GM23248 (cell line): Measurements from ENCODE around the gene OCSTAMP.

Source experiments
- EZH2 ChIP-seq: fragments of 200-600 bp; sonication (generic); IDR thresholded peaks from 2 replicates; pipeline ENCODE4 v1.6.1; 2018; ENCODE audit warnings: antibody characterized with exemption, mild to moderate bottlenecking; ENCODE audit not compliant: insufficient read depth, poor library complexity, severe bottlenecking
- EZH2phosphoT487 ChIP-seq: fragments of 200-600 bp; sonication (generic); IDR thresholded peaks from 2 replicates; pipeline ENCODE4 v1.6.1; 2018; ENCODE audit warnings: antibody characterized with exemption, moderate library complexity, mild to moderate bottlenecking, low read depth; ENCODE audit not compliant: insufficient read depth

- TF ChIP-seq EZH2phosphoT487 (no peak), EZH2 (no peak)
Measured at GRCh38 chr20:46547995-46548394, 2.5 kb downstream of the OCSTAMP start.
